ENCODE measurements around the gene ACOX1. TPM values are rescaled to one million over a fixed set of nuclear protein-coding genes. Genes with fewer than 3 reads are reported as not detected.
A peak's percentile ranks its signal among the peaks of the same experiment; 100 is the strongest.

ACOX1 gene
- total and polyA plus RNA-seq, 12 donors, result 11.1 to 105 (median 92.1) TPM

- H3K4me3 ChIP-seq, result peak overlapping the region; percentile 50 to 80 (median 74)
- H3K4me1 ChIP-seq, result peaks cover 16 to 37% (median 27%) of the 10 kb centered on the region in 9 donors
- DNase-seq, result no peak
- 54 to 55% methylated on average over 37 of the region's 37 CpGs for WGBS, 2 donors
- H3K9me3 ChIP-seq, result no peaks in the 10 kb centered on the region
- peak in 3 of 8 donors; percentile 1 for ATAC-seq
- no peaks in the 10 kb centered on the region for H3K27me3 ChIP-seq
- intact Hi-C loops (cut with DNase I), result loop anchor here in 5 of 10 donors (2.0 to 10.0 kb wide), 5 partner anchors 40 to 133 kb away; partner anchors contain the start of genes WBP2 (in 3 of the 5) and GALK1 (in 1 of the 5)
- peaks cover 6 to 54% (median 30%) of the 10 kb centered on the region in 9 donors for H3K36me3 ChIP-seq
- no peak for TF ChIP-seq CTCF (IDR thresholded peaks at IDR 0.05)
- peak overlapping the region; percentile 88 to 99 (median 96) for H3K27ac ChIP-seq
Measured at GRCh38 chr17:75897160-75898019, 81.6 kb downstream of the ACOX1 start.

GRCh38 chr17:75896415-75897159 is 82.4 kb downstream of the ACOX1 start, which contains the start of gene TRIM65:
Gene TRIM65 (minus strand): TSS chr17:75896951. CDS start chr17:75896937, 14 bp downstream.
- peak; percentile 19 to 78 (median 51) for TF ChIP-seq CTCF (IDR thresholded peaks at IDR 0.05)
- H3K27me3 ChIP-seq, result no peaks in the 10 kb centered on the region
- ATAC-seq (peak; percentile 80 to 92 (median 85)), DNase-seq (peak; percentile 85 to 89)
- H3K4me1 ChIP-seq, result peaks cover 16 to 37% (median 27%) of the 10 kb centered on the region in 9 donors
- H3K9me3 ChIP-seq, result no peaks in the 10 kb centered on the region
- intact Hi-C loops (cut with DNase I), result loop anchor here in 5 of 10 donors (1.0 to 10.0 kb wide), 7 partner anchors 19 to 132 kb away; partner anchors contain the start of genes WBP2 (in 3 of the 5) and GALK1 (in 1 of the 5)
- 1% methylated on average over 93 to 102 of the region's 102 CpGs for WGBS, 2 donors
- peak within 1 kb of the TSS; percentile 88 to 99 (median 96) for H3K27ac ChIP-seq
- H3K36me3 ChIP-seq, result peaks cover 6 to 54% (median 27%) of the 10 kb centered on the region in 9 donors
- peak within 1 kb of the TSS; percentile 50 to 80 (median 74) for H3K4me3 ChIP-seq

GRCh38 chr17:75895370-75896155 is 83.4 kb downstream of the ACOX1 start:
- Histone ChIP-seq H3K27ac (peak overlapping the region; percentile 88 to 99 (median 96)), H3K9me3 (no peaks in the 10 kb centered on the region), H3K4me3 (peak overlapping the region; percentile 50 to 80 (median 74)), H3K36me3 (peaks cover 5 to 54% (median 29%) of the 10 kb centered on the region in 9 donors), H3K4me1 (peaks cover 16 to 37% (median 27%) of the 10 kb centered on the region in 9 donors), H3K27me3 (no peaks in the 10 kb centered on the region)
- ATAC-seq (no peak), DNase-seq (no peak)
- WGBS, 2 donors, result 44 to 52% methylated on average over 28 of the region's 28 CpGs
- peak in 4 of 9 donors; percentile 10 to 25 (median 14) for TF ChIP-seq CTCF (IDR thresholded peaks at IDR 0.05)
- intact Hi-C loops (cut with DNase I), result loop anchor here in 5 of 10 donors (1.0 to 10.0 kb wide), 7 partner anchors 18 to 131 kb away; partner anchors contain the start of genes WBP2 (in 3 of the 5) and GALK1 (in 1 of the 5)
